OCI-M1 (cell line): ENCODE measurements around the gene ZNF785.
A peak's percentile ranks its signal among the peaks of the same experiment; 100 is the strongest.

Experiments used
- DNase-seq: peaks from one replicate; lab custom pipeline; 2025; lab: John Stamatoyannopoulos, UW

Gene ZNF785

GRCh38 chr16:30565984-30566383 is 19.5 kb downstream of the ZNF785 start:
- no peak for DNase-seq

GRCh38 chr16:30565526-30565925 is 20.0 kb downstream of the ZNF785 start:
- DNase-seq: no peak

- no peak for DNase-seq
These were observed 23.5 kb downstream of the ZNF785 start for GRCh38 chr16:30562021-30562420.

- DNase-seq: peak; percentile 87
These were observed 24.2 kb downstream of the ZNF785 start for GRCh38 chr16:30561089-30561816.

- DNase-seq: peak; percentile 73
These were observed 25.8 kb downstream of the ZNF785 start for GRCh38 chr16:30559690-30560089.

GRCh38 chr16:30558789-30559377 is 26.6 kb downstream of the ZNF785 start:
- DNase-seq: peak; percentile 56

- peak; percentile 99 for DNase-seq
These were observed 27.3 kb downstream of the ZNF785 start, which contains the start of gene ZNF764 for GRCh38 chr16:30557957-30558788. Gene ZNF764, minus strand, starts transcription at chr16:30558374. Its CDS starts 192 bp downstream, at chr16:30558182.

GRCh38 chr16:30557707-30557956 is 27.9 kb downstream of the ZNF785 start:
- DNase-seq: peak; percentile 64

GRCh38 chr16:30556125-30556473 is 29.4 kb downstream of the ZNF785 start:
- DNase-seq: no peak

GRCh38 chr16:30555315-30556124 is 30.0 kb downstream of the ZNF785 start:
- no peak for DNase-seq

- no peak for DNase-seq
These were observed 30.8 kb downstream of the ZNF785 start for GRCh38 chr16:30554557-30555314.

- peak; percentile 88 for DNase-seq
These were observed 32.1 kb downstream of the ZNF785 start for GRCh38 chr16:30553393-30553899.

- DNase-seq: no peak
These were observed 32.5 kb downstream of the ZNF785 start for GRCh38 chr16:30552956-30553355.

GRCh38 chr16:30551781-30552180 is 33.7 kb downstream of the ZNF785 start:
- no peak for DNase-seq

- DNase-seq: peak; percentile 55
These were observed 36.9 kb downstream of the ZNF785 start for GRCh38 chr16:30548416-30549253.

GRCh38 chr16:30546115-30546514 is 39.4 kb downstream of the ZNF785 start:
- no peak for DNase-seq

GRCh38 chr16:30543067-30543466 is 42.4 kb downstream of the ZNF785 start:
- no peak for DNase-seq

GRCh38 chr16:30541502-30542329 is 43.8 kb downstream of the ZNF785 start:
- DNase-seq: peak; percentile 82

GRCh38 chr16:30540916-30541464 is 44.5 kb downstream of the ZNF785 start:
- peak; percentile 90 for DNase-seq
